ENCODE results near the gene ANKRD23. TPM values are rescaled to one million over a fixed set of nuclear protein-coding genes. Genes with fewer than 3 reads are reported as not detected.

The ANKRD23 gene
- 1.8 and 2.9 TPM in 2 replicates for total RNA-seq

DNA sequence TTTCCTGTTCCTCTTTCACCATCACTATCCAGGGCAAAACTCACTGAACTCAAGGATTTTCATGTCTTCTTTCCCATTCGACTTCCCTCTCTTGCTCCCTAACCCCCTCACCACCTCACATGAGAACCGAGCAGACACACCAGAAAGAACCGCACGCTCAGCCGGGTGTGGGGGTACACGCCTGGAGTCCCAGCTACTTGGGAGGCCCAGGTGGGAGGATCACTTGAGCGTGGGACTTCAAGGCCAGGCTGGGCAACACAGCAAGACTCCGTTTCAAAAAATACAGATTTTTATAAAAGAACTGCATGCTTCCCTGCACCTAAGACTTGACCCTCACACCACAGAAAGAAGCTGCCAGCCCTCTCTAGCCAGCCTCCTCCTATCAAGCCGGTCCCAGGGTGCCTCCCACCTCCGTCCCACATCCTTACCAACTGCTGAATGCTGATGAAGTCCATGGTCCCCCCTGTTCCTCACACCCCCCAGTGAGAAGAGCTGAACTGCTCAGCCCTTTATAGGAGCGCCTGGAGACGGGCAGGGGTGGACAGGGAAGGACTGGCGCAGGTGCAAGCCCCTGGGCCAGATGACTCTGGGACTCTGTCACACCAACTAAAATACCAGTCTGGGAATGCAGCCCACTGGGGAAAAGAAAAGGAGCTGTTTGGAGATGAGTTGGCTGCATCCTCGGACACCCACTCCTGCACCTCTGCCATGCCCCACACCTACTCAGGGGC lies at the start of gene ANKRD23:
TSS of gene ANKRD23 (minus strand) at position 484 of the 731 bp plus-strand sequence. CDS start at position 455, 29 bp downstream.

DNA sequence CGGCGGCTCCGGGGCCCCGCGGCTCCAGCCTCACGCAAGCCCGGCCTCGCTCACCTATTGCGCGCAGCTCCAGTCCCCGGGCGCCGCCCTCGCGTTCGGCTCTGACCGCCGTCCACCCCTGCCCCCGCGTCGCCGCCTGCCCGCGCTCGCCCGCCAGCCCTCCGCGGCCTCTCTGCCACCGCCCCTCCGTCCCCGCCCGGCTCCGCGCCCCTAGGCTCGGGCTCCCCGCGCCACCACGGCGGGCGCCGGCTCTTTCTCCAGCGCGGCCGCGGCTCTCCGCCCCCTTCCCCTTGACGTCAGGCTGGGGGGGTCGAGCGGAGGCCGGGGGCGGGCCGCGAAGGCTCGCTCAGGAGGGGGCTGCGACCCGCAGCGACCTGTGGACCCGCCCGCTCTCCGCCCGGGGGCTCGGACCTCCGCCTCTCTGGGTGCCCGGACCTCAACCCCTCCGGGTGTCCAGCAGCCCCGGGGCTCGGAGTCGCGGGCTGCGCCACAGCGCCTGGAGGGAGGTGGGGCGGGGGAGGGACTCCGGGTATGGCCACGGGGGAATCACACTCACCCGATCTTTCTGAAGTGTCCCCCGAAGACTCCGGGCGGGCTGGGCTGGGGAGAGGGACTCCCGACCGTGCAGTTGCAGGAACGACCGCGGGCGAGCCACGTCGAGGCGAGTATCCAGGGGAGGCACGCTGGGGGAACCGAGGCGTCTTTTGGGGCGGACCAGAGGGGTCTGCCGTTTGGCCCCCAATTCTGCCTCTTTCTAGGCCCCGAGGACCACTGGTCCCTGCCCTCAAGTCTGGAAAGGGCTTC lies 26.2 kb upstream of the ANKRD23 start, which contains the start of gene SEMA4C:
TSS of gene SEMA4C (minus strand) at position 259 of the 804 bp plus-strand sequence. CDS start 2,194 bp downstream, outside the sequence.

DNA sequence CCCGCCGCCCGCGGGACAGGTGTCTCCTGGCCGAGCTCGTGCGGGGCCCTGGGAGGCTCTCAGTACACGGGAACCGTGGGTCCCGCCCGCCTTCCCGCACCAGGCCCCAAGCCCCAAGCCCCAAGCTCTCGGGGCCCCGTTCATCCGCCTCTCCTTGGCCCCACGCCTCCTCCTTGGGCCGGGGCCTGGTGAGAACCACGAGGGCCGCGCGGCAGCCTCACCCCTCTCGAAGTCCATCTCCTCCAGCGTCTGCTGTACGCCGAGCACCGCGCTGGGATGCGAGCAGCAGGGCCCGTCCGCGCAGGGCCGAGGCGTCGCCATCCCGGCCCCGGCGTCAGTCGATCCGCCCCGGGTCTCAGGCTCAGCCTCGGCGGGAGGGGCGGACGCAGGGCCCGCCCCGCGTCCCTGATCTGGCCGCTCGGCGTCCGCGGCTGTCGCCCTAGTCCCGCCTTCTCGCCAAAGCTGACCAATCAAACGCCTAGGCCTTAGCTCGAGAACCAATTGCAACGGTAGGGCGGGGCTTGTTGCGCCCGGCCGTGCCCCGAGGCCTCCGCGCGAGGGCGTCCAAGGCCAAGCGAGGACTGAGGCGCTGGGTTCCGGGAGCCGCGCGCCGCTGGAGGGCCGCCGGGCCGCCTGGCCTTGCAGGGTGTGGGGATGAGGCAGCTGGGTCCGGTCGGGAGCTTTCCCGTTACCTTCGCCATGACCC lies 14.0 kb upstream of the ANKRD23 start, which contains the start of gene ANKRD39:
TSS of gene ANKRD39 (minus strand) at position 350 of the 706 bp plus-strand sequence. CDS start at position 321, 29 bp downstream.

DNA sequence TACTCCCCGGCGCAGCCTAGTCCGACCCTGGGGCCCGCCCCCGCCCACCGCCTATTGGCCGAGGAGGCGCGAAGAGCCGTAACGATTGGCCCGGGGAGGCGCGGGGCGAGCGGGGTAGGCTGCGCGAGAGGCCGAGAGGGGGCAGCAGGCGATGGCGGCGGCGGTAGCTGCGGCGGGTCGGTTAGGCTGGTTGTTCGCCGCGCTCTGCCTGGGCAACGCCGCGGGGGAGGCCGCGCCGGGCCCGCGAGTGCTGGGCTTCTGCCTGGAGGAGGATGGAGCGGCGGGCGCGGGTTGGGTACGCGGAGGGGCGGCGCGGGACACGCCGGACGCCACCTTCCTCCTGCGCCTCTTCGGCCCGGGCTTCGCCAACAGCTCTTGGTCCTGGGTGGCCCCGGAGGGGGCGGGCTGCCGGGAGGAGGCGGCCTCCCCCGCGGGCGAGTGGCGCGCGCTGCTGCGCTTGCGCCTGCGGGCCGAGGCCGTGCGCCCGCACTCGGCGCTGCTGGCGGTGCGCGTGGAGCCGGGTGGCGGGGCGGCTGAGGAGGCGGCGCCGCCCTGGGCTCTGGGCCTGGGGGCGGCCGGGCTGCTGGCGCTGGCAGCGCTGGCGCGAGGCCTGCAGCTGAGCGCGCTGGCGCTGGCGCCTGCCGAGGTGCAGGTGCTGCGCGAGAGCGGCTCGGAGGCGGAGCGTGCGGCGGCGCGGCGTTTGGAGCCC lies 27.5 kb downstream of the ANKRD23 start, which contains the start of gene CNNM3:
TSS of gene CNNM3 (plus strand) at position 142 of the 709 bp plus-strand sequence. CDS start at position 152, 10 bp downstream.

Small RNA genes within 50 kb of the gene (small RNA-seq; reads per million reads assigned to genes)
- not detected for gene MIR3127

Other genes with a start within 250 kb of the ANKRD23 start
- 43.6 and 45.1 TPM in 2 replicates for gene KANSL3, start 205.7 kb downstream of the ANKRD23 start, total RNA-seq
- gene FER1L5, start 201.3 kb downstream of the ANKRD23 start, total RNA-seq: 0.36 and 0.65 TPM in 2 replicates
- 15.4 and 19.5 TPM in 2 replicates for gene LMAN2L, start 104.0 kb downstream of the ANKRD23 start, total RNA-seq
- gene CNNM4, start 83.1 kb downstream of the ANKRD23 start, total RNA-seq: 4.7 and 5.5 TPM in 2 replicates
- gene CNNM3, start 27.8 kb downstream of the ANKRD23 start, total RNA-seq: 4.6 and 5.5 TPM in 2 replicates
- 4.5 and 6.9 TPM in 2 replicates for gene ANKRD39, start 14.0 kb upstream of the ANKRD23 start, total RNA-seq
- gene SEMA4C, start 26.1 kb upstream of the ANKRD23 start, total RNA-seq: 26.7 and 36.0 TPM in 2 replicates
- gene FAM178B, start 142.6 kb upstream of the ANKRD23 start, total RNA-seq: not detected in 2 replicates